ENCODE results near the gene TTL.
"Not testable (repeated sequence)": the region's sequence is repeated elsewhere in the genome, so short reads cannot be mapped to it uniquely, and the experiment has no call there.

Gene TTL

DNA sequence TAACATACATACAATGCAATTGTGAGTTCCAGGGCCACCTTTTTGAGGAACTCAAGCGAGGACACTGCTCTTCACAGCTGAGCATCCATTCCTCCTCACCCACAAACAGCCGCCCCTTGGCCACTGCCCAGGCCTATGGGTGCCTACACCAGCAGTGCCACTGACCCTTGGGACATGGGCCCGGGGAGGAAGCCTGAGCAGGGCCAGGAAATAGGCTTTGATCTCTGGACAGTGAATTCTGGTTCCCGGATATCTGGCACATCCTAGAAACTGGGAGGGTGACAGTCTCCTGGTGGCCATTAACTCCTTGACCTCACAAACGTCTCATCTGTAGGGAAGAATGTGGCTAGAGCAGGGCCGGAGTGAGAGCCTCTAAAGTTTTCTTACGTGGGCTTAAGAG, 5.5 kb upstream of the TTL start:
- no peak for DNase-seq

GRCh38 chr2:112480530-112481049, 1.4 kb upstream of the TTL start:
- no peak for DNase-seq

DNA sequence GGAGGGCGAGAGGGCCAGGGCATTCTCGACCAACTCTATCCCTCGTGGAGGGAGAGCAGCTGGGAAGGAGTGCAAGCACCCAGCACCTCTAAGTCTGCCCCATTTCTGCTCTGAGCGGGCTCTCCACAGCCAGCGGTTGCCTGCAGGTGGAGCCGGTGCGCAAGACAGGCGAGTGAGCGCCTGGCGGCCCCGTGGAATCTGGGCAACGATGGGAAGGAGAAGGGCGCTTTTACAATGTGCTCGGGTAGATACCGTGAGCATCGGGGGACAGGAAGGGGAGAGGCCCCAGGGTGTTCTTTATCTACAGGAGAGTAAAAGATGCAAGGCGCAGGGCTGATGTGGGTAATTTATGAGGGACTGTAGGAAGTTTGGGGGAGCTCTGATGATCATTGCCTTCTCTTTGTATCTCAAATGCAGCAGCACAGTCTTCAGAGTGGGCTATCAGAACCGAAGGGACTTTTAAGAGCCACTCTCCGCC, 867 bp upstream of the TTL start:
- peak; percentile 57 for DNase-seq

DNA sequence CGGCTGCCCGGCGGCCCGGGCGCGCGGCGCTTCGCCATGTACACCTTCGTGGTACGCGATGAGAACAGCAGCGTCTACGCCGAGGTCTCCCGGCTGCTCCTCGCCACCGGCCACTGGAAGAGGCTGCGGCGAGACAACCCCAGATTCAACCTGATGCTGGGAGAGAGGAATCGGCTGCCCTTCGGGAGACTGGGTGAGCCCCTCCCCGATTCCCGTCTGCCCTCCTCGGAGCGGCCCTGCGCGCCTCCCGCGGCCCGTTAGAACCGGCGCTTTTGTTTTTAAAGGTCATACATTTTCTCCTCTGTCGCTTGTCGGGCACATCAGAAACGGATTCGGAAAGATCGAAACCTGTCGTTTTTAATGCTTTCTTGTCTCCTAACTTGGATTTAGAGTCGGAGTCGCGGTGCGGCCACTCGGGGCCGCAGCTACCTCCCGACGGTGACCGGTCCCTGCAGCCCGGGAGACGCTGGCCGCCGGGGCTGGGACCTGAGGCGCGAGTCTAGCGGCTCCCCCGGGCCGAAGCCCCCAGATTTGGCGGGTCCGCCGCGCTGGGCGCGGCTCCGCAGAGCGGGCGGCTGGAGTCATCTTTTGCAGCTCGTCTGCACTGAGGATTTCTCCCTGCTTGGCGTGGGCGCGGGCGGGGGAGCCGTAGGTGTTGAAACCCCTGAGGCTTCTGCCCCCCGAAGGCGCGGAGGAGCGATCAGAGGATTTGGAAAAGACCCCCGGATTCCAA, 519 bp downstream of the TTL start:
- no peak for DNase-seq

GRCh38 chr2:112483042-112483473, 1.1 kb downstream of the TTL start:
- DNase-seq, result no peak

GRCh38 chr2:112483831-112484230, 1.9 kb downstream of the TTL start:
- DNase-seq, result no peak

DNA sequence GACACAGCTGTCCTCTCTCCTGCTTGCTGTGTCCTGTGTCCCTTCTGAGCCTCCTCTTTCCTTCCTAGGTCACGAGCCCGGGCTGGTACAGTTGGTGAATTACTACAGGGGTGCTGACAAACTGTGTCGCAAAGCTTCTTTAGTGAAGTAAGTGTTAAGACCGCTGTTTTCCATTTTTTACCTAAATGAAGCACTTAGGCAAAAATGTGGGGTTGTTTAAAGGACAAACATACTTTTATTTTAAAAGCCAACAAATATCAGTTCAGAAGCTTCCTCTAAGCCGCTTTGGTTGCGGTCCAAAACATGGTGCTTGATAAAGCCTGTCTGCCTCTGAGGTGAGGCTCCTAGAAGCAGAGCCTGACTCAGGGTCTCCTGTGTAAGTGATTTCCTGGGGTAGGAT, 3.9 kb downstream of the TTL start:
- no peak for DNase-seq

- DNase-seq, result no peak
Measured at GRCh38 chr2:112486895-112487294, 4.9 kb downstream of the TTL start.

GRCh38 chr2:112487444-112487961, 5.5 kb downstream of the TTL start:
- no peak for DNase-seq

DNA sequence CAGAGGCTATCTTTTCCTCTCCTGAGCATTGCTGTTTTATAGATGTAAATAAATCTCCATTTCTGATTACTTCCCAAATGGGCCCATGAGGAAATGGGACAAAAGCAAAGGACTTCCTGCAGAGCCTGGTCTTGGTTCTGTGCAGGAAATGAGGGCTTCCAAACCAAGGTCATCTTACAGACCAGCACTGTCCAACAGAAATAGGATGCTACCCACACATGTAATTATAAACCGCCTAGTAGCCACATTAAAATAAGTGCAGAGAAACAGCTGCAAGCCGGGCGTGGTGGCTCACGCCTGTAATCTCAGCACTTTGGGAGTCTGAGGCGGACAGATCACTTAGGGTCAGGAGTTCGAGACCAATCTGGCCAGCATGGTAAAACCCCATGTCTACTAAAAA, 6.2 kb downstream of the TTL start:
- no peak for DNase-seq

GRCh38 chr2:112491946-112492345, 10.0 kb downstream of the TTL start:
- no peak for DNase-seq

GRCh38 chr2:112493048-112493447, 11.1 kb downstream of the TTL start:
- no peak for DNase-seq

GRCh38 chr2:112493858-112494648, 12.1 kb downstream of the TTL start:
- no peak for DNase-seq

DNA sequence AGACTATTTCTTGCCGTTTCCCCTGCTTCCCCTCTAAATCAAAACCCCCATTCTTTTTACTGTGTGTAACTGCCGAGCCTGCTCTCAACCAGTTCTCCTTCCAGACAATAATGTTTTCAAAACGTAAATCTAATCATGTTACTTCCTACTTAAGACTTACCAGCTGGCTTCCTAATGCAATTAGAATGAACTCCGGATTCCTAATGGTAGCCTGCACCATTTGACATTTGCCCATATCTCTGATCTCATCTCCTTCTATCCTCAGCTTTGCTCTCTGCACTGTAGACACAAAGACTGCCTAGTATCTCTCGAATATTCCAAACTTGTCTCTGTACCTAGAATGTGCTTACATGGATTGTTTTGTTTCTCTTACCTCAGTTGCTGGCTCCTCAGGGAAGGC, 12.9 kb downstream of the TTL start:
- DNase-seq, result no peak

GRCh38 chr2:112495878-112496277, 13.9 kb downstream of the TTL start:
- not testable (repeated sequence) for DNase-seq

DNA sequence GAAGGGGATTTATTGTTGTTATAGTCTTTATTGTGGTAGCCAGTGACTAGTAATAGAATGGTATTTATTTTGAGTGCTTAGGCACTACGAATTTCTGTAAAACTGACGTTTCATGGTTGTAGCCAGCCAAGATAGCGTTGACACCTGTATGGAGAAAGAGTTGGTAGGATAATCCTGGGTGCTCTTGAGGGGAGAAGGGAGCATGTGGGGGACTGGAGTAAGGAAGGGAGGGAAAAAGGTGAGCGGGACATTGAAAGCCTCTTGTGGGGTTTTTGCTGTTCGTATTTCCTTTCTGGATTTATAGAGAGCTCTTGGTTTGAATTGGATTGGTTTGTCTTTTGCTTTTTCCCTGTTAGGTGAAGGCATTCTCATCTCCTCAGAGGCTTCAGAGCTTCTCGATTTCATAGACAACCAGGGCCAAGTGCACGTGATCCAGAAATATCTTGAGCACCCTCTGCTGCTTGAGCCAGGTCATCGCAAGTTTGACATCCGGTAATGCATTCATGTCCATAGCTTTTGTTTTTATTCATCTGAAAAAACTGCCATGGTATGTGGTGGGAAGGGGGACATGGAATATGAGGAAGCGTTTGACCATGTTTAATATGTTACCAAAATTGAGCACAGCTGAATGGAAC, 19.0 kb downstream of the TTL start:
- not testable (repeated sequence) for DNase-seq

DNA sequence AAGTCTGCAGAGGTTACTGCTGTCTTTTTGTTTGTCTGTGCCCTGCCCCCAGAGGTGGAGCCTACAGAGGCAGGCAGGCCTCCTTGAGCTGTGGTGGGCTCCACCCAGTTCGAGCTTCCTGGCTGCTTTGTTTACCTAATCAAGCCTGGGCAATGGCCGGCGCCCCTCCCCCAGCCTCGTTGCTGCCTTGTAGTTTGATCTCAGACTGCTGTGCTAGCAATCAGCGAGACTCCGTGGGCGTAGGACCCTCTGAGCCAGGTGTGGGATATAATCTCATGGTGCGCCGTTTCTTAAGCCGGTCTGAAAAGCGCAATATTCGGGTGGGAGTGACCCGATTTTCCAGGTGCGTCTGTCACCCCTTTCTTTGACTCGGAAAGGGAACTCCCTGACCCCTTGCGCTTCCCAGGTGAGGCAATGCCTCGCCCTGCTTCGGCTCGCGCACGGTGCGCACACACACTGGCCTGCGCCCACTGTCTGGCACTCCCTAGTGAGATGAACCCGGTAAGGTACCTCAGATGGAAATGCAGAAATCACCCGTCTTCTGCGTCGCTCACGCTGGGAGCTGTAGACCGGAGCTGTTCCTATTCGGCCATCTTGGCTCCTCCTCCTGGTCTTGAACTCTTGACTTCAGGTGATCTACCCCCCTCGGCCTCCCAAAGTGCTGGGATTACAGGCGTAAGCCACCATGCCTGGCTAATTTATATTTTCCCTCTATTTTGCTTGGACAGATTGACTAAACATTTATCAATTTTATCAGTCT, 27.5 kb downstream of the TTL start:
- not testable (repeated sequence) for DNase-seq

DNA sequence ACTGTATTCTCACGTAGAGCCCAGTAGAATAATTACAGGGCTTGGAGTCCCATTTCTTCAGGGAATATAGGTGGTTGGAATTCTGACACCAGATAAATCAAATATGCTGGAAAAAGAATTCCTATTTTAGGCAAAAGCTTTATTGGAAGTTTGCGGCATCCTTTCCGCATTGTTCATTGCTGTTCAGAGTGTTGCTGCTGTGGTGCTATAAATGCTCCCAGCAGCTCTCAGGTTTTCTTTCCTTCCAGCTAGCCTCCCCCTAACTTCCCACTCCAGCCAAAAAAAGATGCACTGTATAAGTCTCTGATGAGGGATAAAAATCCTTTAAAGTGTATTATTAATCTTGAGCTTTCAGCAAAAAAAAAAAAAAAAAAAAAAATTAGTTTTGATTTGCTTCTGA, 34.8 kb downstream of the TTL start:
- DNase-seq, result no peak

- DNase-seq, result no peak
Measured at GRCh38 chr2:112518807-112519206, 36.9 kb downstream of the TTL start.

DNA sequence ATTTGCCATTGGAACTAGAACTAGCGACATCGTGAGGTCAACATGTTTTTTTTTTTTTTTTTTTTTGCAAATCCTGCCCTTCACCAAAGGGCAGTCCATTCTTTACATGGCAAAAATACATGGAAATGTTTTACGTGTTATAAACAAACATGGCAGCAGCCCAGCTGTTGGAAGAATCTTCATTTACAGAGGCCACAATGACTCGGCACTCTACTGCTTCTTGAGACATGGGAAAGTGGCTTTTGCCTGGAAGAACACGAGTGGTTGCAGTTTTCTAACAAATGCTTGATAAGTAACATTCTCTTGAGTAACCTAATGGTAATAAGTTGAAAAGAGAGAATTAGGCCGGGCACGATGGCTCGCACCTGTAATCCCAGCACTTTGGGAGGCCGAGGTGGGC, 37.5 kb downstream of the TTL start:
- no peak for DNase-seq

- DNase-seq, result no peak
Measured at GRCh38 chr2:112520234-112520783, 38.4 kb downstream of the TTL start.

DNA sequence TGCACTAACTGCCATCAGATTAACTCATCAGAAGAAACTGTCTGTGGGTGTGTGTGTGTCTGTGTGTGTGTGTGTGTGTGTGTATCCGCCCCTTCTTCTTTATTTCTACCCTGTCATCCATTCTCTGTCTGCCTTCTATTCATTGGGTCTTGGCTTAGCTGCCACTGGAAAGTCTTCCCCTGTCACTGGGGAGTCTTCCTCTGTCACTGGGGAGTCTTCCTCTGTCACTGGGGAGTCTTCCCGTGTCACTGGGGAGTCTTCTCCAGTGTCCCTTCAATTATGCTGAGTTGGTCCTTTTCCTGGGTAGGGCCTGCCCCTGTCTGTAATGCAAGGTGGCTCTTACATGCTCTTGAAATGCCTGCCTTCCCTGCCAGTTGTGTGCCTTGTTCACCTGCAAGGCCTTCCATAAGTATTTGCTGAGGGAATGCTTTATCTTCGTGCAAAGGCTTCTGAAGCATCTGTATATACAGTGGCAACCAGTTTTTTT, 41.4 kb downstream of the TTL start:
- no peak for DNase-seq
